Spleen (tissue), 11 donors: ENCODE measurements around the gene SLC6A2. TPM values are rescaled to one million over a fixed set of nuclear protein-coding genes. Genes with fewer than 3 reads are reported as not detected.

Experiments
- DNase-seq: peaks from one replicate; pipeline ENCODE4 v3.0.0-alpha.2; 2020
- H3K27ac ChIP-seq, 8 donors: fragments of 200-600 bp; sonication (generic) in 7 of 8; 1 replicate in 4 of 8; 2 replicates in 4 of 8; pipeline versions ENCODE4 v1.5.0 to v1.8.0; 2016 to 2021; ENCODE audit warnings: inconsistent platforms in 4 of 8, mild to moderate bottlenecking in 4 of 8, moderate library complexity in 1 of 8
- H3K27me3 ChIP-seq, 7 donors: fragments of 200-600 bp; sonication (generic) in 6 of 7; replicated peaks in 1 of 7; 1 replicate in 4 of 7; 2 replicates in 3 of 7; pipeline versions ENCODE4 v1.5.0 to v1.8.0; 2016 to 2021; ENCODE audit warnings: inconsistent platforms in 3 of 7, mild to moderate bottlenecking in 1 of 7
- H3K36me3 ChIP-seq, 6 donors: fragments of 200-600 bp; sonication (generic) in 5 of 6; 1 replicate in 4 of 6; 2 replicates in 2 of 6; pipeline versions ENCODE4 v1.5.0 to v1.8.0; 2016 to 2021; ENCODE audit warnings: inconsistent platforms in 2 of 6
- H3K4me1 ChIP-seq, 6 donors: fragments of 200-600 bp; sonication (generic) in 5 of 6; 1 replicate in 3 of 6; 2 replicates in 3 of 6; pipeline versions ENCODE4 v1.5.0 to v1.8.0; 2016 to 2021; ENCODE audit warnings: inconsistent platforms in 3 of 6
- H3K4me3 ChIP-seq, 8 donors: fragments of 200-600 bp; sonication (generic) in 7 of 8; 1 replicate in 4 of 8; 2 replicates in 4 of 8; pipeline versions ENCODE4 v1.5.0 to v1.8.0; 2016 to 2021; ENCODE audit warnings: inconsistent platforms in 4 of 8, mild to moderate bottlenecking in 4 of 8, moderate library complexity in 2 of 8
- H3K9me3 ChIP-seq, 8 donors: fragments of 200-600 bp; sonication (generic) in 7 of 8; 1 replicate in 4 of 8; 2 replicates in 4 of 8; pipeline versions ENCODE4 v1.5.0 to v1.8.0; 2016 to 2021; ENCODE audit warnings: inconsistent platforms in 4 of 8
- POLR2A ChIP-seq, 3 donors: fragments of 450-650 bp; IDR thresholded peaks; one replicate each; pipeline ENCODE4 v1.5.1; 2017; ENCODE audit warnings: antibody characterized with exemption in 3 of 3, mild to moderate bottlenecking in 1 of 3
- POLR2AphosphoS5 ChIP-seq, 3 donors: sonication (generic); formaldehyde crosslinking; IDR thresholded peaks; one replicate each; pipeline ENCODE4 v1.5.1; 2017; ENCODE audit warnings: antibody characterized with exemption in 3 of 3
- WGBS, 5 donors: extraction: QIAGEN DNeasy Blood & Tissue Kit in 3 of 5; methylation state at CpG; one replicate each; pipeline versions ENCODE4 v1.1.5 to v1.1.7; 2013 to 2018; 5-methylcytosine and 5-hydroxymethylcytosine counted together
- intact Hi-C: fragments of 100-400 bp; cut with DNase I; formaldehyde crosslinking; loops from one replicate; pipeline ENCODE4 v1.15.0; 2023; ENCODE audit warnings: low total_unique reads
- polyA plus RNA-seq, 3 donors: library from polyadenylated mRNA; stranded (reverse); fragments of 200-250 nt; gene quantifications; one replicate each; pipeline ENCODE4 v1.2.1, GENCODE V29; 2013
- total RNA-seq, 7 donors: library from RNA; depleted of rRNA in 3 of 7; stranded (reverse); fragments of >200 nt in 3 of 7; fragmentation: NEBNext Ultra II Directional in 4 of 7; extraction: Animal tissue kit (Norgen Biotek cat#: 25700) in 4 of 7; gene quantifications; one replicate each; pipeline versions ENCODE4 v1.1.0 to v1.2.1, GENCODE V29; 2016 to 2021
- TF ChIP-seq, protein P1 (sequence below), 11 experiments: fragments of 200-600 bp in 7 of 11; fragments of 450-650 bp in 4 of 11; sonication (generic) in 4 of 11; IDR thresholded peaks in 8 of 11; conservative IDR thresholded peaks in 3 of 11; 1 replicate in 7 of 11; 2 replicates in 4 of 11; pipeline versions ENCODE4 v1.4.0 to v1.8.0; 2016 to 2021; ENCODE audit warnings: antibody characterized with exemption in 11 of 11, inconsistent platforms in 4 of 11, mild to moderate bottlenecking in 1 of 11
- donor health status: healthy with polysubstance abuse.
- donor health status: DM: no; HTN: no; CAD: no; lungs with moderate emphysema.
- donor health status: DM: no; HTN: no; CAD: no.
- donor health status: Bipolar disorder and iron deficiency.
- donor health status: healthy.
- donor health status: DM: no; HTN: no; CAD: no.
- donor health status: DM: yes; HTN: yes; CAD: no.

The SLC6A2 gene
- total and polyA plus RNA-seq, 10 donors = not detected

DNA sequence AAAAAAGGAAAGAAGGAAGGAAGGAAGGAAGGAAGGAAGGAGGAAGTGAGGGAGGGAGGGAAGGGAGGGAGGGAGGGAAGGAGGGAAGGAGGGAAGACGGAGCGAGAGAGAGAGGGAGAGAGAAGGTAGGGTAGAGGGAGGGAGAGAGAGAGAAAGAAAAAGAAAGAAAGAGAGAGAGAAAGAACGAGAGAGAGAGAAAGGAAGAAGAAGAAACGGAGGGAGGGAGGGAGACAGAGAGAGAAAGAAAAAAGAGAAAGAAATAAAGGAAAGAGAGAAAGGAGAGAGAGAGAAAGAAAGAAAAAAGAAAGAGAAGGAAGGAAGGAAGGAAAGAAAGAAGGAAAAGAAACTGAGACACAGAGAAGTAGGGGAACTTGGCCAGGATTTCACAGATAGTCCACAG is 8.4 kb upstream of the SLC6A2 start:
- Histone ChIP-seq H3K36me3 (no peaks in the 10 kb centered on the region), H3K4me1 (no peaks in the 10 kb centered on the region), H3K27ac (no peak overlapping the region), H3K4me3 (no peak overlapping the region), H3K27me3 (peaks cover 0 to 25% (median 0%) of the 10 kb centered on the region in 7 donors), H3K9me3 (no peaks in the 10 kb centered on the region)
- intact Hi-C loops = no loop called here
- no peak for DNase-seq
- WGBS, 5 donors = 77 to 87% (median 80%) methylated on average over 4 of the region's 4 CpGs
- TF ChIP-seq POLR2A (IDR thresholded peaks at IDR 0.05) = no peak
- TF ChIP-seq, protein P1, sequence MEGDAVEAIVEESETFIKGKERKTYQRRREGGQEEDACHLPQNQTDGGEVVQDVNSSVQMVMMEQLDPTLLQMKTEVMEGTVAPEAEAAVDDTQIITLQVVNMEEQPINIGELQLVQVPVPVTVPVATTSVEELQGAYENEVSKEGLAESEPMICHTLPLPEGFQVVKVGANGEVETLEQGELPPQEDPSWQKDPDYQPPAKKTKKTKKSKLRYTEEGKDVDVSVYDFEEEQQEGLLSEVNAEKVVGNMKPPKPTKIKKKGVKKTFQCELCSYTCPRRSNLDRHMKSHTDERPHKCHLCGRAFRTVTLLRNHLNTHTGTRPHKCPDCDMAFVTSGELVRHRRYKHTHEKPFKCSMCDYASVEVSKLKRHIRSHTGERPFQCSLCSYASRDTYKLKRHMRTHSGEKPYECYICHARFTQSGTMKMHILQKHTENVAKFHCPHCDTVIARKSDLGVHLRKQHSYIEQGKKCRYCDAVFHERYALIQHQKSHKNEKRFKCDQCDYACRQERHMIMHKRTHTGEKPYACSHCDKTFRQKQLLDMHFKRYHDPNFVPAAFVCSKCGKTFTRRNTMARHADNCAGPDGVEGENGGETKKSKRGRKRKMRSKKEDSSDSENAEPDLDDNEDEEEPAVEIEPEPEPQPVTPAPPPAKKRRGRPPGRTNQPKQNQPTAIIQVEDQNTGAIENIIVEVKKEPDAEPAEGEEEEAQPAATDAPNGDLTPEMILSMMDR (IDR thresholded peaks at IDR 0.05 in 8 of 11, conservative IDR thresholded peaks at IDR 0.05 in 3 of 11) = no peak
- TF ChIP-seq POLR2AphosphoS5 (IDR thresholded peaks at IDR 0.05) = no peak

DNA sequence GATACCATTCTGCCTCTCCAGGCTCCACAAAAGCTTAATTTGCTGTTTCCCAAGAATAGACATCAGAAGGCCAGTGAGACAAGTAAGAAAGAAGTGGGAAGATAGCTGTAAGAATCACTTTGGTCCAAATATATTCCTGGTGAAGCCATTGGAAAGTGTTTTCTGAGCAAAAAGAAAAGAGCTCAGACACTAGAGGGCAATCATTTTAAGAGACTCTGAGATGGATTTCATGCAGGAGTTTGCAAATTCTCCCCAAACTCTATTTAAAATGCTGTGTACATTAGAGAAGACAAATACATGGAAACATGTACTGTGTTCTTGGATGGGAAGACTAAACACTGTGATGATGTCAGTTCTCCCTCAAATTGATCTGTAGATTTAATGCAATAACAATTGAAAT is 8.0 kb upstream of the SLC6A2 start:
- Histone ChIP-seq H3K36me3 (no peaks in the 10 kb centered on the region), H3K9me3 (no peaks in the 10 kb centered on the region), H3K27me3 (peaks cover 0 to 30% (median 0%) of the 10 kb centered on the region in 7 donors), H3K4me3 (no peak overlapping the region), H3K27ac (no peak overlapping the region), H3K4me1 (no peaks in the 10 kb centered on the region)
- DNase-seq = no peak
- intact Hi-C loops = no loop called here
- no peak for TF ChIP-seq POLR2A (IDR thresholded peaks at IDR 0.05)
- TF ChIP-seq, protein P1 (IDR thresholded peaks at IDR 0.05 in 8 of 11, conservative IDR thresholded peaks at IDR 0.05 in 3 of 11) = no peak
- no peak for TF ChIP-seq POLR2AphosphoS5 (IDR thresholded peaks at IDR 0.05)

DNA sequence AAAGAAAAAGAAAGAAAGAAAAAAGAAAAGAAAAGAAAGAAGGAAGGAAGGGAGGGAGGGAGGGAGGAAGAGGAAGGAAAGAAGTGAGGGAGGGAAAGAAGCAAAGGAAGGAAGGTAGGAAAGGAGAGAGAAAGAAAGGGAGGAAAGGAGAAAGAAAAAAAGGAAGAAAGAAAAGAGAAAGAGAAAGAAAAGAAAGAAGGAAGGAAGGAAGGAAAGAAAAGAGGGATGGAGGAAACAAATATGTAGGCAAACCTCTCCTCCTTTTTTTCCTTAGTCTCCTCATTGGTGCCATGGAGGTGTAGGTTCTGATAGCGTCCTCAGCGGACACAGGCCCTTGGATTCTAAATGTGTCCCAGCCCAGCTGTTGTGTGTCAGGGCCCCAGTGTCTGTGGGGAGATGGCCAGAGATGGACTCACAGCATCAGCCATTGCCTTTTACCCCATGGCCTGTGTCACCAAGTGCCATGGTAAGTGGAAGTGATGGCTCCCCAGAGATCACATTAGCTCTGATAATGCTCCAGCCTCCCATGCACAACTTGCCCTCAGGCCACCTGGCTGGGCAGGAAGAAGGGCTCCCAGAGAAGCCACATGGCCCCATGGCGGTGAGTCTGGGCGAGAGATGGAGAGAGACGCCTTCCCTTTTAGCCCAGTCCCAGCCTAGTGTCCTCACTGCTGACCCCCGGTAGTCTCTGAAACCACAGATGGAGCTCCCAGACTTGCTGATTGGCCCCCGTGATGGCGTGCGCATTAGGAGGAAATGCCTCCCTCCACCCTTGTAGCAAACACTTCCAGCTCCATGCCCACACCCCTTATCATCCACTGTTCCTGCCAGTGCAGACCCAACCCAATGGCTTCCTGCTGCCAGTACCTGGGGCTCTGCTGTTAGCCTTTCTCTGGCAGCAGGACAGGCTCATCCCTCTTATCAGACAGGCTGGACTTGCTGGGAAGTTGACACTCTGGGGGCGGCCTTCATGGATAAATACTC is 3.7 kb upstream of the SLC6A2 start:
- DNase-seq = no peak
- peaks cover 0 to 14% (median 6%) of the 10 kb centered on the region in 6 donors for H3K4me1 ChIP-seq
- H3K27me3 ChIP-seq = peaks cover 0 to 69% (median 32%) of the 10 kb centered on the region in 7 donors
- TF ChIP-seq, protein P1 (IDR thresholded peaks at IDR 0.05 in 8 of 11, conservative IDR thresholded peaks at IDR 0.05 in 3 of 11) = no peak
- no peak for TF ChIP-seq POLR2A (IDR thresholded peaks at IDR 0.05)
- no peak for TF ChIP-seq POLR2AphosphoS5 (IDR thresholded peaks at IDR 0.05)
- no peak overlapping the region for H3K27ac ChIP-seq
- no peak overlapping the region for H3K4me3 ChIP-seq
- H3K9me3 ChIP-seq = no peaks in the 10 kb centered on the region
- intact Hi-C loops = no loop called here
- no peaks in the 10 kb centered on the region for H3K36me3 ChIP-seq
- 57 to 73% (median 68%) methylated on average over 7 to 10 of the region's 10 CpGs for WGBS, 5 donors

DNA sequence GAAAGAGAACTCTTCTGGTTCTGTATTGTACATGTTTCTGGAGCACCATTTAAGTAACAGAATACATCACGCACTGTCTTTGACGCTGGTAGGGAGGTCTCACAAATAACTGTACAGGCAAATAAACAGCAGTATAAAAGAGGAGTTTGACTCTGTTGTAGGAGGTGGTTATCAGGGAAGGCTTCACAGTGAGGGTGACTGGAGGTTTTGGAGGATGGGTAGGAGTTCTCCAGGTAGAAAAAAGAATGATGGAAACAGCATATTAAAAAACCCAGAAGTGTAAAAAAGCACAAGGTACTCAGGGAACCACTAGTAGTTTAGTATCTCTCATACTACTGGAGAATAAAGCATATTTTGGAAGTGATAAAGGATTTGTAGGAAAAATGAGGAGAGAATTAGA is 2.7 kb upstream of the SLC6A2 start:
- Histone ChIP-seq H3K9me3 (no peaks in the 10 kb centered on the region), H3K27me3 (peaks cover 0 to 79% (median 35%) of the 10 kb centered on the region in 7 donors), H3K27ac (no peak overlapping the region), H3K4me1 (peaks cover 0 to 14% (median 6%) of the 10 kb centered on the region in 6 donors), H3K36me3 (no peaks in the 10 kb centered on the region), H3K4me3 (no peak overlapping the region)
- DNase-seq = no peak
- intact Hi-C loops = no loop called here
- 86 to 94% (median 89%) methylated on average over 2 of the region's 2 CpGs for WGBS, 5 donors
- TF ChIP-seq POLR2A (IDR thresholded peaks at IDR 0.05) (no peak), POLR2AphosphoS5 (IDR thresholded peaks at IDR 0.05) (no peak)
- TF ChIP-seq, protein P1 (IDR thresholded peaks at IDR 0.05 in 8 of 11, conservative IDR thresholded peaks at IDR 0.05 in 3 of 11) = no peak
